Measurements from ENCODE around the gene PARD6G. TPM values are rescaled to one million over a fixed set of nuclear protein-coding genes. Genes with fewer than 3 reads are reported as not detected.

PARD6G gene
- total and polyA plus RNA-seq, 2 of the 13 experiments (the other 11 are each of a cell fraction or from before 2014, with no cell fraction given): 3.6 to 7.4 TPM

- TF ChIP-seq ZBTB38 (CRISPR knock-in tag; IDR thresholded peaks at IDR 0.05): 0 out of 2 replicates have a peak, but pooled peaks have one; percentile 17
- TF ChIP-seq NFKBIZ (CRISPR knock-in tag; IDR thresholded peaks at IDR 0.05): no peak
- TF ChIP-seq RAD51 (IDR thresholded peaks at IDR 0.05; ENCODE audit: borderline replicate concordance): no peak
- TF ChIP-seq ZNF546 (CRISPR knock-in tag; conservative IDR thresholded peaks at IDR 0.05): no peak
- no peak for TF ChIP-seq ZSCAN30 (CRISPR knock-in tag; IDR thresholded peaks at IDR 0.05)
- TF ChIP-seq STAG1 (CRISPR knock-in tag; IDR thresholded peaks at IDR 0.05): peak; percentile 74
- TF ChIP-seq ZNF605 (CRISPR knock-in tag; IDR thresholded peaks at IDR 0.05): no peak
- peak; percentile 12; the same call in 1 of the 2 replicates for TF ChIP-seq SMC3 (IDR thresholded peaks at IDR 0.05; ENCODE audit: low read length)
- TF ChIP-seq GABPB1 (CRISPR knock-in tag; IDR thresholded peaks at IDR 0.05): 0 out of 2 replicates have a peak, but pooled peaks have one; percentile 12
- no peak for TF ChIP-seq POLR2AphosphoS5 (IDR thresholded peaks at IDR 0.05; ENCODE audit: low read depth, low read length)
- TF ChIP-seq CTCF (CRISPR knock-in tag; IDR thresholded peaks at IDR 0.05): peak; percentile 77
- TF ChIP-seq ZNF616 (CRISPR knock-in tag; IDR thresholded peaks at IDR 0.05; ENCODE audit: low read depth): no peak
- TF ChIP-seq ZNF572 (CRISPR knock-in tag; IDR thresholded peaks at IDR 0.05): no peak
- no peak for TF ChIP-seq TAF15 (IDR thresholded peaks at IDR 0.05; ENCODE audit: low read depth, low read length, poor library complexity, severe bottlenecking)
- no peak for TF ChIP-seq ZNF576 (CRISPR knock-in tag; IDR thresholded peaks at IDR 0.05)
Measured at GRCh38 chr18:80171054-80171872, 76.1 kb downstream of the PARD6G start (continued).

Data from HepG2 (cell line).